Small intestine (tissue), 7 donors: Measurements from ENCODE around the gene NDE1. TPM values are rescaled to one million over a fixed set of nuclear protein-coding genes. Genes with fewer than 3 reads are reported as not detected.
"Not testable (repeated sequence)": the region's sequence is repeated elsewhere in the genome, so short reads cannot be mapped to it uniquely, and the experiment has no call there.

Source experiments
- DNase-seq, 2 donors: peaks; one replicate each; pipeline versions ENCODE4 v3.0.0 to v3.0.0-alpha.2; 2013
- FAIRE-seq: peaks from 2 replicates; lab custom pipeline; 2012; peaks lifted over from hg19 to GRCh38; lab: Jason Lieb, UNC
- H3K27ac ChIP-seq, 3 donors: one replicate each; pipeline ENCODE4 v1.5.1; 2013; ENCODE audit warnings: low read length in 2 of 3, mild to moderate bottlenecking in 2 of 3, control low read depth in 1 of 3, inconsistent platforms in 1 of 3, low read depth in 1 of 3, moderate library complexity in 1 of 3
- H3K27me3 ChIP-seq, 3 donors: one replicate each; pipeline ENCODE4 v1.6.1; 2013; ENCODE audit warnings: low read length in 3 of 3, inconsistent platforms in 1 of 3; ENCODE audit not compliant: control insufficient read depth in 3 of 3, insufficient read depth in 3 of 3
- H3K36me3 ChIP-seq, 3 donors: one replicate each; pipeline ENCODE4 v1.6.1; 2013; ENCODE audit warnings: low read length in 3 of 3, inconsistent platforms in 1 of 3, low read depth in 1 of 3, mild to moderate bottlenecking in 1 of 3, moderate library complexity in 1 of 3; ENCODE audit not compliant: control insufficient read depth in 3 of 3, insufficient read depth in 2 of 3
- H3K4me1 ChIP-seq, 3 donors: one replicate each; pipeline ENCODE4 v1.6.1; 2013; ENCODE audit warnings: low read length in 2 of 3, inconsistent platforms in 1 of 3, low read depth in 1 of 3, mild to moderate bottlenecking in 1 of 3, moderate library complexity in 1 of 3; ENCODE audit not compliant: control insufficient read depth in 3 of 3, insufficient read depth in 2 of 3
- H3K4me3 ChIP-seq, 3 donors: one replicate each; pipeline ENCODE4 v1.5.1; 2013; ENCODE audit warnings: low read length in 3 of 3, control low read depth in 1 of 3, inconsistent platforms in 1 of 3, low read depth in 1 of 3, mild to moderate bottlenecking in 1 of 3, moderate library complexity in 1 of 3
- H3K9me3 ChIP-seq, 2 donors: one replicate each; pipeline ENCODE4 v1.6.1; 2013; ENCODE audit warnings: low read depth in 1 of 2, low read length in 1 of 2; ENCODE audit not compliant: control insufficient read depth in 2 of 2, insufficient read depth in 1 of 2
- WGBS, 3 donors: extraction: QIAGEN DNeasy Blood & Tissue Kit; methylation state at CpG; one replicate each; pipeline ENCODE4 v1.1.7; 2013; 5-methylcytosine and 5-hydroxymethylcytosine counted together
- polyA plus RNA-seq, 4 donors: library from polyadenylated mRNA; stranded (reverse) in 3 of 4; unstranded in 1 of 4; fragments of 200-250 nt in 3 of 4; fragments of 120-200 nt in 1 of 4; gene quantifications; one replicate each; pipeline versions ENCODE4 v1.2.1 to v1.2.3, GENCODE V29; 2013
- donor health status: healthy with polysubstance abuse.
- donor health status: control.
- donor health status: control.
- donor health status: Bipolar disorder and iron deficiency.
- donor health status: healthy.

The NDE1 gene
- polyA plus RNA-seq, 4 donors = 5.8 to 21.7 (median 14.4) TPM

- 88 to 90% (median 89%) methylated on average over 17 to 18 of the region's 18 CpGs for WGBS, 3 donors
- Histone ChIP-seq H3K4me1 (no peaks in the 10 kb centered on the region), H3K27ac (no peak overlapping the region), H3K27me3 (no peaks in the 10 kb centered on the region), H3K4me3 (no peak overlapping the region), H3K36me3 (peaks cover 7 to 55% (median 16%) of the 10 kb centered on the region in 3 donors), H3K9me3 (no peaks in the 10 kb centered on the region)
- no peak for FAIRE-seq
- no peak for DNase-seq
Measured at GRCh38 chr16:15667091-15667742, 17.2 kb downstream of the NDE1 start.

GRCh38 chr16:15671530-15672117 is 21.6 kb downstream of the NDE1 start:
- no peaks in the 10 kb centered on the region for H3K27me3 ChIP-seq
- no peaks in the 10 kb centered on the region for H3K9me3 ChIP-seq
- DNase-seq = no peak
- WGBS, 3 donors = 92 to 94% (median 93%) methylated on average over 8 of the region's 8 CpGs
- peak overlapping the region in 1 of 3 donors; percentile 41 for H3K27ac ChIP-seq
- H3K4me1 ChIP-seq = no peaks in the 10 kb centered on the region
- H3K4me3 ChIP-seq = no peak overlapping the region
- no peak for FAIRE-seq
- H3K36me3 ChIP-seq = peaks cover 3 to 60% (median 12%) of the 10 kb centered on the region in 3 donors

- not testable (repeated sequence) for FAIRE-seq, H3K4me3 ChIP-seq, H3K4me1 ChIP-seq, H3K9me3 ChIP-seq, DNase-seq, H3K27me3 ChIP-seq
- peaks cover 3 to 60% (median 10%) of the 10 kb centered on the region in 3 donors for H3K36me3 ChIP-seq
- peak overlapping the region in 2 of 3 donors; percentile 10 to 90 for H3K27ac ChIP-seq
- 92 to 95% (median 95%) methylated on average over 10 of the region's 10 CpGs for WGBS, 3 donors
Measured at GRCh38 chr16:15672127-15672513, 22.1 kb downstream of the NDE1 start.

GRCh38 chr16:15672514-15673167 is 22.6 kb downstream of the NDE1 start:
- FAIRE-seq (no peak), DNase-seq (peak; percentile 37 to 57)
- WGBS, 3 donors = 33 to 71% (median 61%) methylated on average over 20 of the region's 20 CpGs
- no peaks in the 10 kb centered on the region for H3K4me1 ChIP-seq
- no peaks in the 10 kb centered on the region for H3K27me3 ChIP-seq
- no peak overlapping the region for H3K4me3 ChIP-seq
- H3K36me3 ChIP-seq = peaks cover 1 to 61% (median 8%) of the 10 kb centered on the region in 3 donors
- H3K9me3 ChIP-seq = no peaks in the 10 kb centered on the region
- peak overlapping the region in 2 of 3 donors; percentile 10 to 90 for H3K27ac ChIP-seq

GRCh38 chr16:15674571-15674970 is 24.5 kb downstream of the NDE1 start:
- Histone ChIP-seq H3K27me3 (no peaks in the 10 kb centered on the region), H3K9me3 (no peaks in the 10 kb centered on the region), H3K36me3 (peaks cover 8 to 60% (median 9%) of the 10 kb centered on the region in 3 donors), H3K27ac (no peak overlapping the region), H3K4me1 (no peaks in the 10 kb centered on the region), H3K4me3 (no peak overlapping the region)
- 95 to 98% (median 96%) methylated on average over 7 of the region's 7 CpGs for WGBS, 3 donors
- DNase-seq (no peak), FAIRE-seq (no peak)

GRCh38 chr16:15676506-15676905 is 26.5 kb downstream of the NDE1 start:
- H3K27ac ChIP-seq = no peak overlapping the region
- no peaks in the 10 kb centered on the region for H3K4me1 ChIP-seq
- 81 to 90% (median 87%) methylated on average over 10 of the region's 10 CpGs for WGBS, 3 donors
- DNase-seq (no peak), FAIRE-seq (no peak)
- H3K36me3 ChIP-seq = peaks cover 7 to 52% (median 12%) of the 10 kb centered on the region in 3 donors
- no peaks in the 10 kb centered on the region for H3K27me3 ChIP-seq
- H3K4me3 ChIP-seq = no peak overlapping the region
- H3K9me3 ChIP-seq = no peaks in the 10 kb centered on the region

GRCh38 chr16:15677447-15677846 is 27.4 kb downstream of the NDE1 start:
- no peak overlapping the region for H3K27ac ChIP-seq
- H3K4me1 ChIP-seq = no peaks in the 10 kb centered on the region
- H3K9me3 ChIP-seq = no peaks in the 10 kb centered on the region
- H3K36me3 ChIP-seq = peaks cover 7 to 48% (median 12%) of the 10 kb centered on the region in 3 donors
- no peak overlapping the region for H3K4me3 ChIP-seq
- no peaks in the 10 kb centered on the region for H3K27me3 ChIP-seq
- no peak for DNase-seq
- FAIRE-seq = no peak
- WGBS, 3 donors = 96% methylated on average over 5 of the region's 5 CpGs

GRCh38 chr16:15682105-15682570 is 32.1 kb downstream of the NDE1 start:
- Histone ChIP-seq H3K9me3 (no peaks in the 10 kb centered on the region), H3K4me3 (no peak overlapping the region), H3K4me1 (no peaks in the 10 kb centered on the region), H3K27me3 (no peaks in the 10 kb centered on the region), H3K36me3 (peaks cover 12 to 40% (median 12%) of the 10 kb centered on the region in 3 donors), H3K27ac (no peak overlapping the region)
- FAIRE-seq = no peak
- 64 to 72% (median 71%) methylated on average over 7 of the region's 7 CpGs for WGBS, 3 donors
- DNase-seq = peak; percentile 20 to 58
